GM10847 (cell line): ENCODE data around the gene AGO3.

Experiments used
- POLR2A ChIP-seq: IDR thresholded peaks from 2 replicates; pipeline ENCODE4 v1.6.1; 2011; ENCODE audit not compliant: insufficient read length; ENCODE audit errors: extremely low read depth

Gene AGO3

GRCh38 chr1:36034692-36035091 is 103.8 kb downstream of the AGO3 start:
- TF ChIP-seq POLR2A, result no peak

DNA sequence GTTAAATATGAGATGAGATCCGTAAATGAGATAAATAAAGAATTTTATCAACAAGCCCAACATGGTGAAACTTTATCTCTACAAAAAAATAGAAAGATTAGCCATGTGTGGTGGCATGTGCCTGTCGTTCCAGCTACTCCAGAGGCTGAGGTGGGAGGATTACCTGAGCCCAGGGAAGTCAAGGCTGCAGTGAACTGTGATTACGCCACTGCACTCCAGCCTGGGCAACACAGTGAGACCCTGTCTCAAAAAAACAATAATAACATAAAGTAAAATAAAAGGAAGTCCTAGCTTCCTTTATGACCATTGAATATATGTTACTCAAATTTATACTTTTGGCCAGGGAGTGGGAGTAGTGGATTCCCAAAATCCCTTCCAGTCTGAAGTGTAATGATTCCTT is 104.2 kb downstream of the AGO3 start:
- TF ChIP-seq POLR2A, result no peak

GRCh38 chr1:36040238-36040637 is 109.3 kb downstream of the AGO3 start:
- no peak for TF ChIP-seq POLR2A

DNA sequence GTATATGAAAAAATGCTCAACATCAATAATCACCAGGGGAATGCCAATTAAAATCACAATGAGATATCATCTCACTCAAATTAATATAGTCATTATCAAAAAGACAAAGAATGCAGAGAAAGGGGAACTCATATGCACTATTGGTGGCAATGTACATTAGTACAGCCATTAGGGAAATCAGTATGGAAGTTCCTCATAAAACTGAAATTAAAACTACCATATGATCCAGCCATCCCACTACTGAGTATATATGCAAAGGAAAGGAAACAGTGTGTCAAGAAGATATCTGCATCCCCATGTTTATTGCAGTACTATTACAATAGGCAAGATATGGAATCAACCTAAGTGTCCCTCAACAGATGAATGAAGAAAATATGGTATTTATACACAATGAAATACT is 120.9 kb downstream of the AGO3 start:
- no peak for TF ChIP-seq POLR2A

- no peak for TF ChIP-seq POLR2A
Measured at GRCh38 chr1:36053978-36054377, 123.1 kb downstream of the AGO3 start.

DNA sequence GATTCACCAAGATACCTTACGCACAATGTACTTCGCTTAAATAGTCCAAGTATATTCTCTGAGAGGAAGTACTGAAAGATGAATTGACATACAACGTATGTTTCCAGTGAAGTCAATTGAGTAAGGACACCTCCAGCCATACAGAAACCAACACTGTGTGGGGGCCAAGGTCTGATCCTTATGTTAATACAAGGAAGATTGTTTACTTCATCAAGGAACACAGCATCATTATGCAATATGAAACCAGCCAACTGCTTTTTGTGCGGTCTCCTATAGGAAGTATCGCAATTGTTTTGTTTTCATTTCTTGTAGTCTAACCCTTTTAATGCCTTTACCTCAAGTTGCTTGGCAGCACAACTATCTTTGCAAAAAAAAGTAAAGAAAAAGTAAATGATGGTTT is 124.8 kb downstream of the AGO3 start:
- no peak for TF ChIP-seq POLR2A

GRCh38 chr1:36062315-36062714 is 131.4 kb downstream of the AGO3 start:
- TF ChIP-seq POLR2A, result no peak

GRCh38 chr1:36067871-36068270 is 137.0 kb downstream of the AGO3 start:
- TF ChIP-seq POLR2A, result no peak

DNA sequence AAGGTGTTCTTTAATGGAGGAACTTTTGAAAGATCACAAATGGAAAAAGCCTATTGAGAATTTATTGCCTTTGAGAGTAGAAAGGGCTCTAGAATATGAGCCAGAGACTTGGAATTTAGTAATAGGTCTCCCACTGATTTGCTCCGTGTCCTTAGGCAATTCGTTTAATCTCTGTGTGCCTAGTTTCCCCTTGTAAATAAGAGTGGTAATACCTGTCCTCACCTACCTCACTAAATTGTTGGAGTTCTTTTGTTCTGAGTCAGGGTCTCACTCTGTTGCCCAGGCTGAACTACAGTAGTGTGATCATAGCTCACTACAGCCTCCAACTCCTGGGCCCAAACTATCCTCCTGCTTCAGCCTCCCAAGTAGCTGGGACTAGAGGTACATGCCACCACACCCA is 138.0 kb downstream of the AGO3 start:
- TF ChIP-seq POLR2A, result no peak

DNA sequence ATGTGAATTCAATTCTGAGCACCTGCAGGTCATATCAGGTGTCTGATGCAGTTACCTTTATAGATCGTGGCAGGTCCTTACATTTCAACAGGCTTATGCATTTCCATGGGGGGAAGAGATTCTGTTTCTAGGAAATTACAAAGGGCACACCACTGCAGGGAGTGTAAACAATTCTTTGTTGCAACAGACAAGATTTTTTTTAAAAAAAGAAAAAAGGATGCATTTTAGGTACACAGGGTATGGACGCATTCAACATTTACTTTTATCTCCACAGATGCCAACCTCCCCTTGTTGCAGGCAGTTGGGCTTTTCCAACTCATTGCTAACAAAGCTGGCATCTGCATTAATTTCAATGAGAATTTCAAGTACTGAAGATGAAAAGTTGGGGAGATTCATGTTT is 139.4 kb downstream of the AGO3 start:
- no peak for TF ChIP-seq POLR2A

DNA sequence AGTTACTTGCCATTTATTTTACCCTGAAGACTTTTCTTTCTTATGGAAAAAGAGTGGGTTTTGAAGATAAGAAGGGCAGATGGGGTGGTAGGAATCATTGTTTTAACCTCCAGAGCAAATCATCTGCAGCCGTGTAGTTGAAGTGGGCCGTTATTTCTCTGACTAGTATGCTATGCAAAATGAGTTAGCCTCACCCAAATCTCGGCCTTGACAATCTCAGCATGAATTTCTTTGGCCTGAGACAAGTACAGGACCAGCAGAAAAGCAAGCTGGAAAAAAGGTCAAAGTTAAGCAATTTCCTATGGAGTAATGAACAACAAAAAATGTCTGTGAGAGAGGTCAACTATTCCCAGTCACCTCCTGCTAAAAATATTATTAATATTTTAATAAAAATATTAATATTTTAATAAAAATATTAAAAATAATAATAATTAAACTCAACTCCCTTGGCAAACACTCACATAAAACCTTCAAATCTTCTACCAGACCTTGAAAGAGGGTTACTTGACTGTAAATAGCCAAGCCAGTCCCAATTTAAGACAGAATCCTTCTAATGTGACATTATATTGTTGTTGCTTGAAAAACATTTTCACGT is 146.2 kb downstream of the AGO3 start:
- no peak for TF ChIP-seq POLR2A

- TF ChIP-seq POLR2A, result no peak
Measured at GRCh38 chr1:36080236-36080635, 149.3 kb downstream of the AGO3 start.

DNA sequence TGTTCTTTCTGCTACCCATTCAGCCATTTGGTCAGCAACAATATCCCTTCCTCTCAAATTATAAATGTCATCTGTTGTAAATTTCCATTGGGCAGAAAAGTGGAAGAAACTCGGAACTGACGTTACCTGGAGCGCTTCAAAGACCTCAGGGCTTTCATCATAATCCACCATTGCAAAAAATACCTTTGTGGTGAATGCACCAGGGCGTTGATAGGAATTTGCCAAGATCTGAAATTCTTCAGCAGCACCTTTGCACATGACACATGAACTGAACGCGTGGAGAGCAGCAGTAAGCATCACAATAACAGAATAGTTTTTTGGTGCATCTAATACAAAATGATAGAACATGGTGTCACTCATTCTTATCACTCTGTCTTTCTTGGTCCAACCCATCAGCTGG is 149.9 kb downstream of the AGO3 start:
- no peak for TF ChIP-seq POLR2A

DNA sequence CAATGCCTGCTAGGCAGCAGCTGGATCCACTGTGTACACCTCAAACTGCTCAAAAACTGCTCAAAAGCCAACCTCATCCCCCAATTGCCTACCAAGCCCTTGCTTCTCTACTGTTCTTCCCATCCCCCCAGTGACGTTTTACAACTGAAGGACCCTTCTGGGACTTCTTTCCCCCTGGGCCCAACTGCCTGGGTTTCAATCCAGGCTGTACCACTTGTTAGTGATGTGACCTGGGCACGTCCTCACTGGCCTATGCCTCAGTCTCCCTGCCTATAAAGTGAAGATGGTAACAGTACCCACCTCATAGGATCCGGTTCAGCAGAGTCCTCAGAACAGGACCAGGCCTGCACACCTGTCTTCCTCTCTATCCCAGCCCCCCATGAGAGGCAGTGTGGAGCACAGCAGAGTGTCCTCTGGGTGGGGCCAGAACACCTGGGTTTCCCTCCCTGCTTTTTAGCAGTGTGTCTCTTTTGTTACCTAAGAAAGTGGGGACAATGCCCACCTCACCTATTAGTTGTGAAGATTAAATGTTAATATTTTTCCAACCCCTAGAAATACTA is 151.1 kb downstream of the AGO3 start:
- TF ChIP-seq POLR2A, result no peak

GRCh38 chr1:36083219-36083618 is 152.3 kb downstream of the AGO3 start:
- no peak for TF ChIP-seq POLR2A

- TF ChIP-seq POLR2A, result no peak
Measured at GRCh38 chr1:36083635-36084496, 153.0 kb downstream of the AGO3 start, which contains the start of gene TEKT2. TEKT2 (plus strand) TSS chr1:36084094; CDS start chr1:36084922, 828 bp downstream.
